Esophagus (tissue), 2 donors: ENCODE data around the gene ORM2. TPM values are rescaled to one million over a fixed set of nuclear protein-coding genes. Genes with fewer than 3 reads are reported as not detected.

Source experiments
- H3K27ac ChIP-seq, 2 donors: one replicate each; pipeline ENCODE4 v1.5.1; 2013; ENCODE audit warnings: low read depth in 2 of 2, mild to moderate bottlenecking in 2 of 2, inconsistent platforms in 1 of 2, low read length in 1 of 2, moderate library complexity in 1 of 2
- H3K27me3 ChIP-seq, 2 donors: one replicate each; pipeline ENCODE4 v1.6.1; 2013; ENCODE audit warnings: low read length in 2 of 2, control low read depth in 1 of 2, mild to moderate bottlenecking in 1 of 2; ENCODE audit not compliant: insufficient read depth in 2 of 2, control insufficient read depth in 1 of 2
- H3K36me3 ChIP-seq, 2 donors: one replicate each; pipeline ENCODE4 v1.6.1; 2013; ENCODE audit warnings: low read length in 1 of 2; ENCODE audit not compliant: control insufficient read depth in 2 of 2, insufficient read depth in 2 of 2
- H3K4me1 ChIP-seq, 2 donors: one replicate each; pipeline ENCODE4 v1.6.1; 2013; ENCODE audit warnings: low read length in 1 of 2; ENCODE audit not compliant: control insufficient read depth in 2 of 2, insufficient read depth in 2 of 2
- H3K4me3 ChIP-seq, 2 donors: one replicate each; pipeline ENCODE4 v1.5.1; 2013; ENCODE audit warnings: low read length in 2 of 2, mild to moderate bottlenecking in 2 of 2, low read depth in 1 of 2, moderate library complexity in 1 of 2
- H3K9me3 ChIP-seq, 2 donors: one replicate each; pipeline ENCODE4 v1.6.1; 2013; ENCODE audit warnings: mild to moderate bottlenecking in 2 of 2, low read depth in 1 of 2, low read length in 1 of 2, moderate library complexity in 1 of 2; ENCODE audit not compliant: control insufficient read depth in 2 of 2, insufficient read depth in 1 of 2
- WGBS, 2 donors: extraction: QIAGEN DNeasy Blood & Tissue Kit; methylation state at CpG; one replicate each; pipeline ENCODE4 v1.1.7; 2013; 5-methylcytosine and 5-hydroxymethylcytosine counted together
- polyA plus RNA-seq, 2 donors: library from polyadenylated mRNA; stranded (reverse); fragments of 200-250 nt; gene quantifications; one replicate each; pipeline ENCODE4 v1.2.3, GENCODE V29; 2013
- donor health status: healthy with polysubstance abuse.
- donor health status: Bipolar disorder and iron deficiency.

ORM2 gene
- polyA plus RNA-seq, 2 donors, result 0.12 TPM; not detected in 1

- Histone ChIP-seq H3K4me3 (no peak overlapping the region), H3K36me3 (peaks cover 30 to 49% of the 10 kb centered on the region in 2 donors), H3K4me1 (peaks cover 0 to 3% of the 10 kb centered on the region in 2 donors), H3K27ac (no peak overlapping the region), H3K27me3 (no peaks in the 10 kb centered on the region), H3K9me3 (no peaks in the 10 kb centered on the region)
- WGBS, 2 donors, result 84 to 89% methylated on average over 11 of the region's 11 CpGs
Measured at GRCh38 chr9:114346146-114346545, 16.5 kb downstream of the ORM2 start.

- Histone ChIP-seq H3K4me3 (no peak overlapping the region), H3K4me1 (peaks cover 0 to 3% of the 10 kb centered on the region in 2 donors), H3K9me3 (no peaks in the 10 kb centered on the region), H3K27me3 (no peaks in the 10 kb centered on the region), H3K36me3 (peaks cover 24 to 39% of the 10 kb centered on the region in 2 donors), H3K27ac (no peak overlapping the region)
- 85 to 87% methylated on average over 15 of the region's 15 CpGs for WGBS, 2 donors
Measured at GRCh38 chr9:114347675-114348074, 18.0 kb downstream of the ORM2 start.

GRCh38 chr9:114348261-114348905 is 18.7 kb downstream of the ORM2 start:
- H3K27ac ChIP-seq, result peak overlapping the region in 1 of 2 donors; percentile 71

GRCh38 chr9:114348906-114349482 is 19.3 kb downstream of the ORM2 start:
- H3K27me3 ChIP-seq, result no peaks in the 10 kb centered on the region
- H3K4me1 ChIP-seq, result no peaks in the 10 kb centered on the region
- peak overlapping the region in 1 of 2 donors; percentile 71 for H3K27ac ChIP-seq
- 40 to 46% methylated on average over 9 of the region's 9 CpGs for WGBS, 2 donors
- H3K4me3 ChIP-seq, result no peak overlapping the region
- H3K9me3 ChIP-seq, result no peaks in the 10 kb centered on the region
- H3K36me3 ChIP-seq, result peaks cover 22 to 32% of the 10 kb centered on the region in 2 donors

More at GRCh38 chr9:114348261-114348905, 18.7 kb downstream of the ORM2 start:
- Histone ChIP-seq H3K4me3 (no peak overlapping the region), H3K4me1 (peaks cover 0 to 3% of the 10 kb centered on the region in 2 donors), H3K27me3 (no peaks in the 10 kb centered on the region), H3K36me3 (peaks cover 24 to 35% of the 10 kb centered on the region in 2 donors), H3K9me3 (no peaks in the 10 kb centered on the region)
- 75 to 82% methylated on average over 12 of the region's 12 CpGs for WGBS, 2 donors

GRCh38 chr9:114349713-114350480 is 20.2 kb downstream of the ORM2 start:
- H3K4me3 ChIP-seq, result no peak overlapping the region
- no peaks in the 10 kb centered on the region for H3K9me3 ChIP-seq
- WGBS, 2 donors, result 85 to 88% methylated on average over 10 of the region's 10 CpGs
- H3K27ac ChIP-seq, result peak overlapping the region; percentile 38 to 69
- no peaks in the 10 kb centered on the region for H3K27me3 ChIP-seq
- peaks cover 17 to 28% of the 10 kb centered on the region in 2 donors for H3K36me3 ChIP-seq
- H3K4me1 ChIP-seq, result no peaks in the 10 kb centered on the region

GRCh38 chr9:114350636-114351401 is 21.1 kb downstream of the ORM2 start:
- Histone ChIP-seq H3K4me3 (no peak overlapping the region), H3K27ac (peak overlapping the region in 1 of 2 donors; percentile 8), H3K36me3 (peaks cover 19 to 23% of the 10 kb centered on the region in 2 donors), H3K9me3 (no peaks in the 10 kb centered on the region), H3K4me1 (no peaks in the 10 kb centered on the region), H3K27me3 (no peaks in the 10 kb centered on the region)
- WGBS, 2 donors, result 92 to 93% methylated on average over 16 of the region's 16 CpGs

GRCh38 chr9:114351932-114352331 is 22.3 kb downstream of the ORM2 start:
- no peak overlapping the region for H3K27ac ChIP-seq
- H3K4me3 ChIP-seq, result no peak overlapping the region
- no peaks in the 10 kb centered on the region for H3K27me3 ChIP-seq
- 83% methylated on average over 4 of the region's 4 CpGs for WGBS, 2 donors
- peaks cover 15 to 23% of the 10 kb centered on the region in 2 donors for H3K36me3 ChIP-seq
- H3K4me1 ChIP-seq, result no peaks in the 10 kb centered on the region
- H3K9me3 ChIP-seq, result no peaks in the 10 kb centered on the region

GRCh38 chr9:114355821-114356220 is 26.2 kb downstream of the ORM2 start:
- 93 to 96% methylated on average over 6 of the region's 6 CpGs for WGBS, 2 donors
- Histone ChIP-seq H3K4me1 (no peaks in the 10 kb centered on the region), H3K9me3 (no peaks in the 10 kb centered on the region), H3K27ac (no peak overlapping the region), H3K36me3 (peaks cover 15 to 36% of the 10 kb centered on the region in 2 donors), H3K4me3 (no peak overlapping the region), H3K27me3 (no peaks in the 10 kb centered on the region)

- H3K9me3 ChIP-seq, result no peaks in the 10 kb centered on the region
- 85 to 89% methylated on average over 6 of the region's 6 CpGs for WGBS, 2 donors
- no peak overlapping the region for H3K27ac ChIP-seq
- H3K27me3 ChIP-seq, result no peaks in the 10 kb centered on the region
- no peak overlapping the region for H3K4me3 ChIP-seq
- no peaks in the 10 kb centered on the region for H3K4me1 ChIP-seq
- H3K36me3 ChIP-seq, result peaks cover 19 to 38% of the 10 kb centered on the region in 2 donors
Measured at GRCh38 chr9:114356792-114357191, 27.1 kb downstream of the ORM2 start.
